GM21723 (cell line): Measurements from ENCODE around the gene ACSL4.
"Not testable (repeated sequence)": the region's sequence is repeated elsewhere in the genome, so short reads cannot be mapped to it uniquely, and the experiment has no call there.

Source experiments
- ATAC-seq: cut with Tn5 transposase; IDR thresholded peaks from one replicate; pipeline ENCODE4 v1.9.1; 2021; ENCODE audit warnings: mild to moderate bottlenecking, moderate library complexity; ENCODE audit not compliant: unreplicated experiment

Gene ACSL4

GRCh38 chrX:109732017-109732801 lies 848 bp downstream of the ACSL4 start:
- peak; percentile 38 for ATAC-seq

- ATAC-seq, result no peak
Measured at GRCh38 chrX:109728173-109728535, 4.9 kb downstream of the ACSL4 start.

DNA sequence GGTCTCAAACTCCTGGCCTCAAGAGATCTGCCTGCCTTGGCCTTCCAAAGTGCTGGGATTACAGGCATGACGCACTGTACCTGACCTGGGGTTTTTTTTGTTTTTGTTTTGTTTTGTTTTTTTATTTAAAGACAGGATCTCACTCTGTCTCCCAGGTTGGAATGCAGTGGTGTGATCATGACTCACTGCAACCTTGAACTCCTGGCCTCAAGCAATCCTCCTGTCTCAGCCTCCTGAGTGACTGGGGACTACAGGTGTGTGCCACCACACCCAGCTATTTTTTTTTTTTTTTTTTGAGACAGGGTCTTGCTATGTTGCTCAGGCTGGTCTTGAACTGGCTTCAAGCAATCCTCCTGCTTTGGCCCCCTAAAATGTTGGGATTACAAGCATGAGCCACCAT lies 8.1 kb downstream of the ACSL4 start:
- ATAC-seq, result not testable (repeated sequence)

- ATAC-seq, result no peak
Measured at GRCh38 chrX:109720947-109721346, 12.1 kb downstream of the ACSL4 start.

DNA sequence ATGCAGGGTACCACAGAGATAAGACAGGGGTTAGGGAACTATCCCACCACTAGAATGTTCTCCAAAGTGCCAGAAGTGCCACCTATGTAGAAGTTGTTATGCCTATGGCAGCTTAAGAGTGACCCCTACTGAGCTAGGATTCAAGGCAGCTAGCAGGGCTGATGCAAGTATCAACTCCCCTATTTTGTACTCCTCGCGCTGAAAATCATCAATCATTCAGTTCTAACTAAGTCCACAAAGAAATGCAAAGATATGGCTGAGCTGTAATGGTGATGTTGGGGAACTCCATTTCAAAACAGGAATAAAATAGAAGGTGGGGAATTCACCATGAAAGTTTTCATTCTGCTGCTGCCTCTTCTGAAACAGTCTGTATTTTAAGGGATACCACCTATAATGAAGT lies 13.8 kb downstream of the ACSL4 start:
- ATAC-seq, result no peak

DNA sequence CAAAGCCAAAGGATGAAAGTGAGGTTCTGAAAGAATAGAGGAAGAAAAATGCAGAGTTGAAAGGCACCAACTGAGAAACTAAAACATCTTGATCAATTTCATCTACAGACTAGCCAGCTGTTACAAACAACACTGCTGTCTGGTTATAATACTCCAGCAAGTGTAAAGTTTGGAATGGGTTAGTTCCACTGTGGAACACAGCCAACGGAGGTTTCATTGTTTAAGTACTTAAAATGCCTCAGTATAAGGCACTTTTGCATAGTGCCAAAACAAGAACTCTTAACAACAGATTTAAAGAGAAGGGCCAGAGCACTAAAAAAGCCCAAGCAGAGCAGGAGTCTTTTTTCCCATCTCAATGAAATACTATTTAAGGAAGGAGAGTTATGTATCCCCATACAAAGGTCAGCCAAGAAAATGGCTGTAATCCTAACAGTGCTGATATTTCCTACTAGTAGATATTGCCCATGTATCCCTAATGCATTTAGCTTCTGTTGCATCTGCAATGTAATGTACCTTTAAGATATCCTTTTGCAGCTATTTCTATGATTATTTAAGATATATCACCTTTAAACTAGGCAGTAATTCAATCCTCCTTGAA lies 16.5 kb downstream of the ACSL4 start:
- ATAC-seq, result no peak

DNA sequence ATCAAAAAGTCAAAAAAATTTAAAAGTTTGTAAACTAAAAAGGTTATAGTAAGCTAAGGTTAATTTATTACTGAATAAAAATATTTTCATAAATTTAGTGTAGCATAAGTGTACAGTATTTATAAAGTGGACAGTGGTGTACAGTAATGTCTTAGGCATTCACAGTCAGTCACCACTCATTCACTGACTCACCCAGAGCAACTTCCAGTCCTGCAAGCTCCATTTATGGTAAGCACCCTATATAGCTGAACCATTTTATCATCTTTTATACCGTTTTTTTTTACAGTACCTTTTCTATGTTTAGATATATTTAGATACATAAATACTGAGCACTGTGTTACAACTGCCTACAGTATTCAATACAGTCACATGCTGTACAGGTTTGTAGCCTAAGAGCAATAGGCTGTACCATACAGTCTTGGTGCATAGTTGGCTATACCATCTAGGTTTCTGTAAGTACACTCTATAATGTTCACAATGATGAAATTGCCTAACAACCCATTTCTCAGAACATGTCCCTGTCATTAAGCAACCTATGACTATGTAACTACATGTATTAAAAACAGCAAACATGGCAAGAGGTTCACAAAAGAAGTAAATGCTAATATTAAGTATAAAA lies 18.6 kb downstream of the ACSL4 start:
- no peak for ATAC-seq

DNA sequence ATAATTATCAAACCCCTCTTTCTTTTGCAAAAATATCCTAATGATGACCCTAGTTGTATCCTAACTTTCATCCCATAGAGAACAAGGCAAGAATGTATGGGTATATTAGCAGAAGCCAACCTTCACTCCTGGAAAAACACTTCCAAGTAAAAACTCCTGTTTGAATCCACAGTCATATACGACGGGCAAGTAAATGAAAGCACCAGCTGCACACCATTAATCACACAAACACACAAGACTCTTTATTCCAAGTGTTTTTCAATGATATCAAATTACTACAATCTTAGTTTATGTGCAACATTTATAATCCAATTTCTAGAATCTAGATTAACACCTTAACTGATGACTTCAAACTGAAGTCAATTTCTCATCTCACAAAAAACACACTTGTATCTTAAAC lies 22.9 kb downstream of the ACSL4 start:
- no peak for ATAC-seq

DNA sequence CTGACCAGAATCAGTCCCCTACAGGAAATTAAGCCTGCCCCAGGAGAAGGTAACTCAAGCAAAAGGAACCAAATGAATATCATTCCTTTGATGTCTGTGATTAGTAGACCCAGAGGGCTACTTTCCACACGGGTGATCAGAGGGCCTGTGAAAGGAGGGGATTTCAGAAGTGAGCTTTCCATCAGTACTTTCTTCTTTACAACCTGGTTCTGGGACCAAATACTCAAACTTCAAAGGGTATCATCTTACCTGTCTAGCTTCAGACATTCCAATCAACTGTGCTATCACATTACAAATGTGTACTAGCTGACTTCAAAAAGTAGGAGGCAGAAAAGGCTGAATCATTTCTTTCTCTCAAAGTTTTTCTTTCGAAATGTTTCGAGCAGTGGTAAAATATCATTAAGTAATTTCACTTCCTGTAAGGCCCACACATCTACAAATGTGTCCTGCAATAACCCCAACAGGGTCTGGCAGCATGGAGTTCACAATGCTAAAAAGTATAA lies 23.9 kb downstream of the ACSL4 start:
- peak; percentile 70 for ATAC-seq

GRCh38 chrX:109707720-109708119 lies 25.3 kb downstream of the ACSL4 start:
- ATAC-seq, result no peak

DNA sequence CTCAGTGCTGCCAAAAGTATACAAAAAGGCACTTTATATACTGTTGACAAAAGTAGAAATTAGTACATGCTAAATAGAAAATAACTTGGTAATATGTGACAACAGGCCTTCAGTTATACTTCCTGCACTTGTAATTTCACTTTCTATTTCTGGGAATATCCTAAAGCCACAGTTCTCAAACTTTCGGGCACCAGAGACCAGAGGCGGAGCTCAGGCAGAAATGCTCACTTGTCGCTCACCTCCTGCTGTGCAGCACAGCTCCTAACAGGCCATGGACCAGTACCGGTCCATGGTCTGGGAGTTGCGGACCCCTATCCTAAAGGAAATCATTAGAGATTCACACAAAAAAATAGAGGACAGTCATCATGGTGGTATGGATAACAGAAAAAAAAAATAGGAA lies 25.7 kb downstream of the ACSL4 start:
- ATAC-seq, result no peak

- ATAC-seq, result peak; percentile 59
Measured at GRCh38 chrX:109704563-109704962, 28.5 kb downstream of the ACSL4 start.

DNA sequence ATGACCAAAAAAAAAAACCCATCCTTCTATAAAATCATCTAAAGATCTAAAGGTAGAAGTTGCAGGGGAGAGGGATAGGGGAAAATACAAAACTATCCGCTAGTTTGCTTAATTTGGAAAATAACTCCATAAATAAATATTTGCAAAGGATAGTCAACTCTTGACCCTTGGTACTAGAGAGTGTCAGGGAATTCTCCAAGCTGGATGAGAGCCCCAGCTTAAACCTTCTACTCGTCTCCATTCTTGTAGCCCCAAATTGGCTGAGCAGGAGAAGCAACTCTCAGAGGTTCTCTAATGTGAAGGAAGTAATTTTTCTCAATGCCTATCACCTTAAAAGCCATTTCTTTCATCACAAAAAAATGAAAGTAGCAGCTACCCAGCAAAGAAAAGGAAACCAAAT lies 35.2 kb downstream of the ACSL4 start:
- ATAC-seq, result no peak

DNA sequence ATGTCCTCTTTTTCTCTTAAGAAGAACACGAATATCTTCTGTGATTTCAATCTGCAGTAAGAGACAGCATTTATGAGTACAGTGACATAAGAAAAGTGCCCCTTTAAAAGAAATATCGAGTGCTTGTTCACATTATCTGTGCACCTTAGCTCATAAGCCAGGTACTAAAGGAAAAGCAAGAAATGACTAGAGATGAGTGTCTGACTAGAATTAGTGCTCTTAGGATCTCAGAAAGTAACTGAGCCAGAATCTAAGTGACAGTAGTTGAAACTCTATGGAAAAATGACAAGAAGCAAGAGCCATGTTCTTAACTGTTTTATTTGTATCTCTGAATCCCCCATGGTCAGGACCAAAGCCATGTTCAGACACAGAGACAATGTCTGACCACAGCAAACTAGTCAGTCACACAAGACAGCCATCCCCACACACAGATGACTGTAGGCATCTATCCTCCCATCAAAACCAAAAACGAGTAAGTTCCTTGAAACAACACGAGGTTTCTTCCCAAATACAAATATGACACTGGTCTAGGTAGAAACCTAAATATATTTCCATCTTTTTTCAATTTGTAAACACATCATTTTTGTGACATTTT lies 36.8 kb downstream of the ACSL4 start:
- ATAC-seq, result no peak

- no peak for ATAC-seq
Measured at GRCh38 chrX:109695637-109696036, 37.4 kb downstream of the ACSL4 start.

DNA sequence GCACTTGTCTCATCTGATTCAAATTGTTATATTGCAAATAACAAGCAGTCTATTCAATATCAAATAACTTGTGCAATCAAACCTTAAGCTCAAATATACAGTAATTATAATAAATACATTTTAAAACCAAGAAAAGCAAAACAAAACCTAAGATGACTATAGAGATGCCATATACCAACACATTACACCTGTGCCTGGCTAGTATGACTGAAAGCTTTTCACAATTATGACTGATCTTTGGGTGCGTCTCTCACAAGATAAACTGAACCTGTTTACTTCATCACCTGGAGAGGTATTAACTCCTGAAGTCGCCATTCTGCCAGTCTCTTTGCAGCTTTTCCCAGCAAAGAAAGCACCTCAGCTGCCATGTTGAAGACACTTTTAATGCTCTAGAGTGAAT lies 41.3 kb downstream of the ACSL4 start:
- ATAC-seq, result no peak

GRCh38 chrX:109691277-109691676 lies 41.8 kb downstream of the ACSL4 start:
- no peak for ATAC-seq

- ATAC-seq, result no peak
Measured at GRCh38 chrX:109687903-109688302, 45.2 kb downstream of the ACSL4 start.

DNA sequence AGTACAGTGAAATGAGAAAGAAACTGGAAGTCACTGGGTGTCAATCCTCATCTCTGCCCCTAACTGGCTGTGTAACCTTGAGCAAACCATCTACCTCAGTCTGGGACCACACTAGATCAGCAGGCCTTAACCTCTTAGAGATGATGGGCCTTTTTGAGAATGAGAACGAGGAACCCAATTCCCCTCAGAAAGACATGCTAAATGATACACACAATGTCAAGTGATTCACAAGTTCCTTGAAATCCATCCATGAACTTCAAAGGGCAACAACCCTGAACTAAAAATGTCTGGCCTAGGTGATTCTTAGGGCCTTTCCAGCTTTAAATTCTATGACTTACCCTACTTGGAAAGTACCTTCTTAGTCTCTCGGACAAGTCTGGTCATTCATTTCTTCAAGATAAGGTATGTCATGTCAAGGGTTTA lies 47.4 kb downstream of the ACSL4 start:
- ATAC-seq, result no peak

DNA sequence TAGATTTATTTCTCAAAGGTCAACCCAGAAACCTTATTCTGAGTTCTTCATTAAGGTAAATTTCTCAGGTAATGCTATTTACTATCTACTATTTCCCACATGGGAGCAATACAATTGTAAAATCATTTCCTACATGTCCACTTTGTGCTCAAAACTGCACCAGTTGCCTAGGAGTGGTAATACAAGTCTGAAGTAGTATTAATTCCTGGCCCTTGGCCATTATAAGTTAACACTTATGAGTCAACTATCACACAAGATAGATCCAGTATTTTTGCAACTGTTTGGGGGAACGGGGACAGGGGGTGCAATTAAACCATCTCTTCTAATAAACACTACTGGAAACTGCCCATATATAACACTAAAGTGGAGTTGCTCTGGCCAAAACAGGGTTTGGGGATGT lies 48.9 kb downstream of the ACSL4 start:
- no peak for ATAC-seq

DNA sequence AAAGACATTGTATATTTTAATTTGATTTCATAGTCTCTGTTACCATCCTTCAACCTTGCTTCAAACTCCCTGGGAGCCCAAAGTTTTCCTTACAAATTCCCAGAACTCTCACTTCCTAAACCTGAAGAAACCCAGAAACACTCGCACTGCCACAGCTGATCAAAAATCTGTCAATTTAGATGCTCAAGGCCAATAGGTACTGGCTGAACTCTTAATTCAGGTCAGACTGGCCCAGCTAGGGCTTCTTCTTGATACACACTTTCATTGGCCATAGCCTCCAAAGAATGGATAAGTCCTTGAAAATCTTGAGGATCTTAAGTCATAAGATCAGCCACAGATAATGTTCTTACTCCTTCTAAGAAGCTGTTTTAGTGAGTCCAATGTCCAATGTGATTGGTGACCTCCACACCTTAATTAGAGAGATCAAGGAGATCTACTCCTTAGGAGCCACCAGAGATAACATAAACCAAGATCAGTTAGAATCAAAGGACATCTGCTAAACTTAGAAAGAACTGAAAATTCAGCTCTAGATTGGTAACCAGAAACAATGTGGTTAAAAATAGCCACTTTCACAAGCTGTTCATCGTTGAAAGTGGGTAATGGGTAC lies 51.5 kb downstream of the ACSL4 start:
- ATAC-seq, result no peak
